Adrenal gland (tissue), 5 donors: ENCODE results near the gene RNF44.

Experiments used
- POLR2A ChIP-seq, 2 donors: fragments of 450-650 bp; IDR thresholded peaks; one replicate each; pipeline ENCODE4 v1.6.1; 2017; ENCODE audit warnings: antibody characterized with exemption in 2 of 2, mild to moderate bottlenecking in 2 of 2, moderate library complexity in 1 of 2
- TF ChIP-seq, protein P1 (sequence below), 6 experiments: fragments of 450-650 bp in 4 of 6; fragments of 200-600 bp in 2 of 6; sonication (generic) in 1 of 6; IDR thresholded peaks; 1 replicate in 5 of 6; 2 replicates in 1 of 6; pipeline versions ENCODE4 v1.5.1 to v1.8.0; 2016 to 2021; ENCODE audit warnings: antibody characterized with exemption in 6 of 6, mild to moderate bottlenecking in 2 of 6, moderate library complexity in 1 of 6
- donor health status: DM: no; HTN: no; CAD: no.

DNA sequence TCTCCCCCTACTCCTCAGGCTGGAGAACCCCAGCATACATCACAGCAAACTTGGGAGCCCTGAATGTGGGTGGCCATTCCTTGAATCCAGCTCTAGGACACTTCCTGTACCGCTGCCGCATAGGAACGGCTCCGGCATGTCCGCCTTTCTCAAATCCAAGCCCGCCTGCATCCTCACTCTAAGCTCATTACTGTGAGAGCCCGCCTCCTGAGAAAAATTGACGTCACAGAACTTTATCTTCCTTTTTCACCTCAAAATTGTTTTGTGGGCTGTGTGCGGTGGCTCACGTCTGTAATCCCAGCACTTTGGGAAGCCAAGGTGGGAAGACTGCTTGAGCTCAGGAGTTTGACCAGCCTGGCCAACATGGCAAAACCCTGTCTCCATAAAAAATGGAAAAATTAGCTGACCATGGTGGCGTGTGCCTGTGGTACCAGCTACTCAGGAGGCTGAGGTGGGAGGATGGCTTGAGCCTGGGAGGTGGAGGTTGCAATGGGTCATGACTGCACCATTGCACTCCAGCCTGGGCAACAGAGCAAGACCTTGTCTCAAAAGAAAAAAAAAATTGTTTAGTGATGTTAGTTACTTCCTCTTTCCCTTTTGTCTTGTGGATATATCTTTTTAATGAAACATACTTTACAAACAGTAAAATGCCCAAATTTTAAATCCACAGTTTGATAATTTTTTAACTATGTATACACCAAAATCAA is 22.8 kb downstream of the RNF44 start:
- TF ChIP-seq POLR2A (IDR thresholded peaks at IDR 0.05) = no peak
- TF ChIP-seq, protein P1, sequence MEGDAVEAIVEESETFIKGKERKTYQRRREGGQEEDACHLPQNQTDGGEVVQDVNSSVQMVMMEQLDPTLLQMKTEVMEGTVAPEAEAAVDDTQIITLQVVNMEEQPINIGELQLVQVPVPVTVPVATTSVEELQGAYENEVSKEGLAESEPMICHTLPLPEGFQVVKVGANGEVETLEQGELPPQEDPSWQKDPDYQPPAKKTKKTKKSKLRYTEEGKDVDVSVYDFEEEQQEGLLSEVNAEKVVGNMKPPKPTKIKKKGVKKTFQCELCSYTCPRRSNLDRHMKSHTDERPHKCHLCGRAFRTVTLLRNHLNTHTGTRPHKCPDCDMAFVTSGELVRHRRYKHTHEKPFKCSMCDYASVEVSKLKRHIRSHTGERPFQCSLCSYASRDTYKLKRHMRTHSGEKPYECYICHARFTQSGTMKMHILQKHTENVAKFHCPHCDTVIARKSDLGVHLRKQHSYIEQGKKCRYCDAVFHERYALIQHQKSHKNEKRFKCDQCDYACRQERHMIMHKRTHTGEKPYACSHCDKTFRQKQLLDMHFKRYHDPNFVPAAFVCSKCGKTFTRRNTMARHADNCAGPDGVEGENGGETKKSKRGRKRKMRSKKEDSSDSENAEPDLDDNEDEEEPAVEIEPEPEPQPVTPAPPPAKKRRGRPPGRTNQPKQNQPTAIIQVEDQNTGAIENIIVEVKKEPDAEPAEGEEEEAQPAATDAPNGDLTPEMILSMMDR (IDR thresholded peaks at IDR 0.05) = no peak
